SK-N-SH (cell line): ENCODE results near the gene SORBS1. TPM values are rescaled to one million over a fixed set of nuclear protein-coding genes. Genes with fewer than 3 reads are reported as not detected.

ENCODE experiments used
- CTCF ChIA-PET: fragments of 300-600, 350-600 bp; formaldehyde crosslinking; extraction: SDS; loops from one replicate; lab custom pipeline; 2021; lab: Yijun Ruan, JAX
- POLR2A ChIA-PET: fragments of 350-600 bp; sonication (Branson Sonifier 250); formaldehyde crosslinking; extraction: SDS; loops from one replicate; lab custom pipeline; 2020; ENCODE audit warnings: antibody characterized with exemption, inconsistent platforms; lab: Yijun Ruan, JAX
- DNase-seq: peaks from one replicate; pipeline ENCODE4 v3.0.0; 2012
- H2AFZ ChIP-seq: fragments of 200-600 bp; sonication (generic); 2 replicates; pipeline ENCODE4 v1.8.1; 2016; ENCODE audit warnings: antibody characterized with exemption, mild to moderate bottlenecking, low read depth
- H3F3A ChIP-seq: fragments of 200-600 bp; sonication (generic); replicated peaks from 2 replicates; pipeline ENCODE3; 2016; ENCODE audit warnings: antibody characterized with exemption, mild to moderate bottlenecking; ENCODE audit not compliant: insufficient read depth
- H3K27ac ChIP-seq, 2 experiments: fragments of 200-500 bp in 1 of 2; fragments of 200-600 bp in 1 of 2; sonication (Bioruptor generic) in 1 of 2; sonication (generic), shearing (Covaris generic) in 1 of 2; 2 replicates each; pipeline versions ENCODE4 v1.5.1 to v1.6.1; 2014 to 2016; ENCODE audit warnings: low read depth in 2 of 2, inconsistent platforms in 1 of 2, low read length in 1 of 2, mild to moderate bottlenecking in 1 of 2, mixed read lengths in 1 of 2
- H3K27me3 ChIP-seq: fragments of 200-600 bp; sonication (generic), shearing (Covaris generic); 2 replicates; pipeline ENCODE4 v1.6.1; 2016; ENCODE audit warnings: mixed run types; ENCODE audit not compliant: insufficient read depth
- H3K36me3 ChIP-seq, 2 experiments: fragments of 200-500 bp in 1 of 2; fragments of 200-600 bp in 1 of 2; sonication (Bioruptor generic) in 1 of 2; sonication (generic) in 1 of 2; replicated peaks in 1 of 2; 2 replicates each; pipeline versions ENCODE3 to v1.5.1; 2014 to 2016; ENCODE audit warnings: low read length in 1 of 2, mild to moderate bottlenecking in 1 of 2; ENCODE audit not compliant: insufficient read depth in 2 of 2, control insufficient read depth in 1 of 2
- H3K4me1 ChIP-seq, 2 experiments: fragments of 200-500 bp in 1 of 2; fragments of 200-600 bp in 1 of 2; sonication (Bioruptor generic) in 1 of 2; sonication (generic), shearing (Covaris generic) in 1 of 2; 2 replicates each; pipeline versions ENCODE4 v1.5.1 to v1.6.1; 2014 to 2016; ENCODE audit warnings: low read depth in 1 of 2, low read length in 1 of 2, mixed run types in 1 of 2; ENCODE audit not compliant: insufficient read depth in 2 of 2, control insufficient read depth in 1 of 2
- H3K4me2 ChIP-seq: fragments of 200-600 bp; sonication (generic), shearing (Covaris generic); 2 replicates; pipeline ENCODE4 v1.6.1; 2017; ENCODE audit warnings: mixed run types
- H3K4me3 ChIP-seq, 2 experiments: fragments of 200-500 bp in 1 of 2; fragments of 200-600 bp in 1 of 2; sonication (Bioruptor generic) in 1 of 2; sonication (generic), shearing (Covaris generic) in 1 of 2; 2 replicates each; pipeline versions ENCODE4 v1.5.1 to v1.8.1; 2014 to 2016; ENCODE audit warnings: low read depth in 2 of 2, inconsistent platforms in 1 of 2, low read length in 1 of 2, mild to moderate bottlenecking in 1 of 2, mixed read lengths in 1 of 2, moderate library complexity in 1 of 2
- H3K79me2 ChIP-seq: fragments of 200-600 bp; sonication (generic); 2 replicates; pipeline ENCODE4 v1.8.1; 2017; ENCODE audit warnings: mild to moderate bottlenecking; ENCODE audit not compliant: insufficient read depth
- H3K9ac ChIP-seq: fragments of 200-600 bp; sonication (generic); 2 replicates; pipeline ENCODE4 v1.6.1; 2017; ENCODE audit warnings: mixed run types
- H3K9me2 ChIP-seq: fragments of 200-600 bp; sonication (generic); 2 replicates; pipeline ENCODE4 v1.6.1; 2017; ENCODE audit warnings: mixed run types
- H3K9me3 ChIP-seq: fragments of 200-600 bp; sonication (generic); 2 replicates; pipeline ENCODE4 v1.6.1; 2017; ENCODE audit warnings: mixed run types, mild to moderate bottlenecking, moderate library complexity
- H4K20me1 ChIP-seq: fragments of 200-600 bp; sonication (generic); 2 replicates; pipeline ENCODE4 v1.6.1; 2017; ENCODE audit warnings: mild to moderate bottlenecking, mixed run types; ENCODE audit not compliant: insufficient read depth
- ELF1 ChIP-seq: IDR thresholded peaks from 2 replicates; pipeline ENCODE4 v1.4.0; 2012
- EZH2phosphoT487 ChIP-seq: fragments of 200-600 bp; sonication (generic); IDR thresholded peaks from 2 replicates; pipeline ENCODE4 v1.6.1; 2017; ENCODE audit warnings: low read depth, mixed run types, mild to moderate bottlenecking, antibody characterized with exemption, moderate library complexity, borderline replicate concordance
- FOXJ3 ChIP-seq: sonication (generic); formaldehyde crosslinking; IDR thresholded peaks from 2 replicates; pipeline ENCODE4 v1.5.1; 2020; ENCODE audit warnings: mild to moderate bottlenecking, missing genetic modification reagents
- GABPA ChIP-seq: IDR thresholded peaks from 2 replicates; pipeline ENCODE4 v1.4.0; 2012; ENCODE audit warnings: low read depth, mild to moderate bottlenecking
- JUND ChIP-seq: IDR thresholded peaks from 2 replicates; pipeline ENCODE4 v1.4.0; 2012
- NFIC ChIP-seq: IDR thresholded peaks from 2 replicates; pipeline ENCODE4 v1.4.0; 2012; ENCODE audit warnings: borderline replicate concordance
- POLR2AphosphoS5 ChIP-seq: IDR thresholded peaks from 2 replicates; pipeline ENCODE4 v1.6.1; 2012; ENCODE audit warnings: low read depth, low read length
- RAD21 ChIP-seq: IDR thresholded peaks from 2 replicates; pipeline ENCODE4 v1.6.1; 2012; ENCODE audit warnings: mild to moderate bottlenecking, low read length
- RCOR1 ChIP-seq: fragments of 150-350 bp; IDR thresholded peaks from 2 replicates; pipeline ENCODE4 v1.6.1; 2017; ENCODE audit warnings: antibody characterized with exemption, low read length
- SIN3A ChIP-seq: IDR thresholded peaks from 2 replicates; pipeline ENCODE4 v1.6.1; 2012; ENCODE audit warnings: low read depth, mild to moderate bottlenecking, low read length, moderate library complexity, borderline replicate concordance
- SMC3 ChIP-seq: IDR thresholded peaks from 2 replicates; pipeline ENCODE4 v1.6.1; 2012; ENCODE audit warnings: low read depth, low read length, improper control_type of control experiment
- YY1 ChIP-seq: IDR thresholded peaks from 2 replicates; pipeline ENCODE4 v1.4.0; 2012; ENCODE audit warnings: low read depth, mild to moderate bottlenecking
- WGBS: methylation state at CpG from one replicate; pipeline ENCODE4 v1.1.6; 2017; ENCODE audit warnings: low lambda C conversion rate; 5-methylcytosine and 5-hydroxymethylcytosine counted together
- polyA plus RNA-seq, 3 experiments: library from polyadenylated mRNA; depleted of rRNA; stranded (reverse); fragments of >200 nt; gene quantifications; 2 replicates each; pipeline ENCODE4 v1.2.3, GENCODE V29; 2012
- TF ChIP-seq, protein P1 (sequence below): IDR thresholded peaks from 2 replicates; pipeline ENCODE4 v1.4.0; 2012; ENCODE audit warnings: low read depth, borderline replicate concordance
- TF ChIP-seq, protein P2 (sequence below): fragments of 150-350 bp; IDR thresholded peaks from 2 replicates; pipeline ENCODE4 v1.6.1; 2017; ENCODE audit warnings: antibody characterized with exemption, low read length, low read depth, borderline replicate concordance
- TF ChIP-seq, protein P3 (sequence below): IDR thresholded peaks from 2 replicates; pipeline ENCODE4 v1.4.0; 2012; ENCODE audit warnings: low read depth
- TF ChIP-seq, protein P4 (sequence below): IDR thresholded peaks from 2 replicates; pipeline ENCODE4; 2012

SORBS1 gene
- polyA plus RNA-seq, 1 of the 3 experiments (the other 2 are of a cell fraction), result 0.36 TPM

DNA sequence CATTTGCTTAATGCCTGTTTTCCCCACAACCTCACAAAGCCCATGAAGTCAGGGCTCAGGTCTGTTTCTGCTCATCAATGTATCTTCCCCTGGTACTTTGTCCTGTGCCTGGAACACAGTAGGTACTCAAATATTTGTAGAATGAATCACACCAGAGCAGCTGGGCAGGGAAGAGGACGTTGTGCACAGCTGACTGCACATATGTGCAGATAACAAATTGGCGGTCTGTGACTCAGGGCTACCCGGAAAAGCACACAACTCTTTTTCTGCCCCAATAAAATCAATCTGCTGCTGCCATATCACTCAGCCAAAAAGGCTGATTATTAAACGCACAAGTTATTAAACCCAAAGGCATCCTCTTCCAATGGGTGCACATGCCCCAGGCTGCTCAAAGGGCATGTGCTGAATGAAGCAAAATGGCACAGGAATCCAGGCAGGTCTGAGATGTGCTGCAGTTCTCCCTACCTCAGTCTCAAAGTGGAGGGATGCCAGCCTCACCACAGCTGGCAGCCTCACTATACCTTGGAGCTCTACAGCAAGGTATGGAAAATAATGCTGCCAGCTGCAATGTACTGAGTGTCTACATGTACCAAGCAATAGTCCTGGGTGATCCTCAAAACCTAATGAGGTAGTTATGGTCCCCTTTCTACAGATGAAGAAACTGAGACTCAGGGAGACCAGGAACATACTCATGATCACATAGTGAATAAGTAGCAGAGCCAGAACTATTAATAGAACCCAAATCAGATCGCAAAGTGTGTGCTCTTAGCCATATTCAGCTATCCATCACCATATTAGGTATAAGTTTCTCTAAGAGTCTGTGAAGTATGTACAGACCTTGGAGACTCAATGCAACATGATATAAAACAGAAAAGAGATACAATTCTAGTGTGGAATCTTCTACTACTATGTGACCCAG, 43.4 kb downstream of the SORBS1 start (continued):
- TF ChIP-seq EZH2phosphoT487 (no peak), SMC3 (no peak), NFIC (no peak), JUND (0 out of 2 replicates have a peak, but pooled peaks have one; percentile 26), SIN3A (no peak), GABPA (no peak), RAD21 (no peak)
- TF ChIP-seq, protein P1, sequence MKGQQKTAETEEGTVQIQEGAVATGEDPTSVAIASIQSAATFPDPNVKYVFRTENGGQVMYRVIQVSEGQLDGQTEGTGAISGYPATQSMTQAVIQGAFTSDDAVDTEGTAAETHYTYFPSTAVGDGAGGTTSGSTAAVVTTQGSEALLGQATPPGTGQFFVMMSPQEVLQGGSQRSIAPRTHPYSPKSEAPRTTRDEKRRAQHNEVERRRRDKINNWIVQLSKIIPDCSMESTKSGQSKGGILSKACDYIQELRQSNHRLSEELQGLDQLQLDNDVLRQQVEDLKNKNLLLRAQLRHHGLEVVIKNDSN, result no peak
- TF ChIP-seq, protein P2, sequence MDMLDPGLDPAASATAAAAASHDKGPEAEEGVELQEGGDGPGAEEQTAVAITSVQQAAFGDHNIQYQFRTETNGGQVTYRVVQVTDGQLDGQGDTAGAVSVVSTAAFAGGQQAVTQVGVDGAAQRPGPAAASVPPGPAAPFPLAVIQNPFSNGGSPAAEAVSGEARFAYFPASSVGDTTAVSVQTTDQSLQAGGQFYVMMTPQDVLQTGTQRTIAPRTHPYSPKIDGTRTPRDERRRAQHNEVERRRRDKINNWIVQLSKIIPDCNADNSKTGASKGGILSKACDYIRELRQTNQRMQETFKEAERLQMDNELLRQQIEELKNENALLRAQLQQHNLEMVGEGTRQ, result no peak
- TF ChIP-seq, protein P3, sequence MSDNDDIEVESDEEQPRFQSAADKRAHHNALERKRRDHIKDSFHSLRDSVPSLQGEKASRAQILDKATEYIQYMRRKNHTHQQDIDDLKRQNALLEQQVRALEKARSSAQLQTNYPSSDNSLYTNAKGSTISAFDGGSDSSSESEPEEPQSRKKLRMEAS, result no peak

DNA sequence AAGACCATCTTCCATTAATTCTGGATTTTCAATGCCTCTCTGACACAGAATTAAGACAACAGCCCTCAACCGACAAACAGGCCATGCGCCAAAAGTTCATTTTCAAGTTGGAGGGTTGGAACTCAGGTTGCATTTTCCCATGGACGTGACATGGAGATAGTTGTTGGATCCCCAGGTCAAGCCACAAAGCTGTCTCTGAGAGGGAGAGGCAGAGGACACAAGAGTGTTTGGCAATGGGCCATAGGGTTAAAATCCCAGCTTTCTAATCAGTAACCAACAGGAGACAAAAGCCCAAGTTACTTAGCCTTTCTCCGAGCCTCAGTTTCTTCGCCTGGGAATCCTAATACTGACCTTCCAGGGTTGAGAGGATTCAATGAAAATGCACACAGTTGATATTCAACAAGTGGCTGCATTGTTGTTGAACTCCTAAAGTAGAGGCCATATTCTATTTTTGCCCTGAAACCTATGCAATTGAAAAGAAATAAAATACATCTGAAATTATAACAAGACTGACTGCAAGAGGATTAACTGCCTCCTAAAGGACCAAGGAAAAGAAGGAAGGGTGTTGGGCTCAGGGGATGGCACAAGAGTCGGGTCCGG, 44.3 kb downstream of the SORBS1 start:
- ChIA-PET CTCF (interaction anchor here (1.9 kb wide), 1 partner anchor 142 kb away, joined by 5 read pairs; no protein-coding TSS in a partner anchor), POLR2A (no interaction called here)
- no peaks in the 10 kb centered on the region for H3K27me3 ChIP-seq
- no peaks in the 10 kb centered on the region; the same call in 1 of the 2 replicates for H3K79me2 ChIP-seq
- no peak overlapping the region for H3K4me2 ChIP-seq
- no peaks in the 10 kb centered on the region for H3K9me3 ChIP-seq
- no peaks in the 10 kb centered on the region for H4K20me1 ChIP-seq
- no peak overlapping the region for H2AFZ ChIP-seq
- no peaks in the 10 kb centered on the region for H3F3A ChIP-seq
- H3K27ac ChIP-seq, result no peak overlapping the region
- TF ChIP-seq FOXJ3 (CRISPR knock-in tag), result no peak
- TF ChIP-seq YY1, result no peak
- TF ChIP-seq ELF1, result no peak
- TF ChIP-seq GABPA, result no peak
- TF ChIP-seq EZH2phosphoT487, result no peak
- TF ChIP-seq, protein P4, sequence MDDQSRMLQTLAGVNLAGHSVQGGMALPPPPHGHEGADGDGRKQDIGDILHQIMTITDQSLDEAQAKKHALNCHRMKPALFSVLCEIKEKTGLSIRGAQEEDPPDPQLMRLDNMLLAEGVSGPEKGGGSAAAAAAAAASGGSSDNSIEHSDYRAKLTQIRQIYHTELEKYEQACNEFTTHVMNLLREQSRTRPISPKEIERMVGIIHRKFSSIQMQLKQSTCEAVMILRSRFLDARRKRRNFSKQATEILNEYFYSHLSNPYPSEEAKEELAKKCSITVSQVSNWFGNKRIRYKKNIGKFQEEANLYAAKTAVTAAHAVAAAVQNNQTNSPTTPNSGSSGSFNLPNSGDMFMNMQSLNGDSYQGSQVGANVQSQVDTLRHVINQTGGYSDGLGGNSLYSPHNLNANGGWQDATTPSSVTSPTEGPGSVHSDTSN, result no peak
- no peak for TF ChIP-seq POLR2AphosphoS5
- TF ChIP-seq RCOR1, result no peak
- no peak for DNase-seq
- H3K9me2 ChIP-seq, result no peaks in the 10 kb centered on the region
- H3K4me3 ChIP-seq, result no peak overlapping the region
- H3K4me1 ChIP-seq, result peaks cover 0 to 9% of the 10 kb centered on the region in 2 experiments; a peak in 1 of 4 replicates
- H3K36me3 ChIP-seq, result no peaks in the 10 kb centered on the region
- no peak overlapping the region for H3K9ac ChIP-seq
- whole genome bisulfite sequencing, result 79% methylated on average over 7 of the region's 7 CpGs
